D721Med (cell line): Measurements from ENCODE around the gene DUXA.

Experiments used
- DNase-seq: peaks from one replicate; pipeline ENCODE4 v3.0.0; 2011; ENCODE audit warnings: low spot score; ENCODE audit not compliant: insufficient read length
- FAIRE-seq: peaks from 2 replicates; lab custom pipeline; 2011; peaks lifted over from hg19 to GRCh38; lab: Jason Lieb, UNC
- TF ChIP-seq, protein P1 (sequence below): IDR thresholded peaks from 2 replicates; pipeline ENCODE4 v1.5.1; 2012; ENCODE audit warnings: mild to moderate bottlenecking, control low read depth; ENCODE audit not compliant: insufficient read depth; ENCODE audit errors: missing control alignments

The DUXA gene

DNA sequence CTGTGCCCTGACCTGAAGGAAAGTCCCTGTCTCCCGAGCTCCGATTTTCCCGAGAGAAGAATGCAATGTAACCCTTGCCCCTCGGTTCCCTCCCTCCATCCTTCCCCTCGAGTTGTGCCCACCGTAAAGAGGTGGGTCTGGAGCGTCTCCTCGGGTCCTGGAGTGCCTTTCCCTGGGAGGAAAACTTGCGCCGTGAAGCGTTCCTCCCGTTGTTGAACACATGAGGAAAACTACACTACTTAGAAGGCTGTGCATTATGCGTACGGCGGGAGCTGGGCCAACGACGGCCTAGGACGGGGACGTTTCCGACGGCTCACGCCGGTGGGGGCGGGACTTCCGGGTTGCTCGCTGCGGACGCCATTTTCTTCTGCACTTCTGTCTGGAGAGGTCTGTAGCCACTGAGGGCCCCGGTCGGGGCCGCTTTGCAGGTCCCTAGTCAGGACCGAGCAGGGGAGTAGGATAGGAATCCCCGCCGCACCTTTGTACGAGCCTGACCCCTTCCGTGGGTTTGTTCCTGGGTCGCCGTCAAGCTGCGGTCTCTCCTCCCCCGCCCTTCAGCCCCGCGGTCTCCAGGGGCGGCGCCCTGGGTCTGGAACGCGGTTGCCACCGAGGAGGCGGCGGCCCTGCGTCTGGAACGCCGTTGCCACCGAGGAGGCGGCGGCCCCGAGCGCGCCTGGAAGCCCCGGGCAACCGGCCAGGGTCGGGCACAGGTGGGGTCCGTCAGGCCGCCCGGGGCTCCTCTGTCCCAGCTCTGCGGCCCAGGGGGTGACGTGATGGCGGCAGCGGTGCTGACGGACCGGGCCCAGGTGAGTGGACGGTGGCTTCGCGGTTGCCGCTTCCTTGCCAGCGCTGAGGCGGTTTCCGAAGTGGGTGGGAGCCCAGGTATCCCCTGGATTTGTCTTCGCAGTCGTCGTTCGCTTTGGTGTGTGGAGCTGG, 24.1 kb upstream of the DUXA start, which contains the start of gene ZNF264:
Gene ZNF264 (plus strand): TSS at position 360 of the 936 bp plus-strand sequence. CDS start 414 bp downstream, at position 774.
- FAIRE-seq (no peak), DNase-seq (peak; percentile 83)
- TF ChIP-seq, protein P1, sequence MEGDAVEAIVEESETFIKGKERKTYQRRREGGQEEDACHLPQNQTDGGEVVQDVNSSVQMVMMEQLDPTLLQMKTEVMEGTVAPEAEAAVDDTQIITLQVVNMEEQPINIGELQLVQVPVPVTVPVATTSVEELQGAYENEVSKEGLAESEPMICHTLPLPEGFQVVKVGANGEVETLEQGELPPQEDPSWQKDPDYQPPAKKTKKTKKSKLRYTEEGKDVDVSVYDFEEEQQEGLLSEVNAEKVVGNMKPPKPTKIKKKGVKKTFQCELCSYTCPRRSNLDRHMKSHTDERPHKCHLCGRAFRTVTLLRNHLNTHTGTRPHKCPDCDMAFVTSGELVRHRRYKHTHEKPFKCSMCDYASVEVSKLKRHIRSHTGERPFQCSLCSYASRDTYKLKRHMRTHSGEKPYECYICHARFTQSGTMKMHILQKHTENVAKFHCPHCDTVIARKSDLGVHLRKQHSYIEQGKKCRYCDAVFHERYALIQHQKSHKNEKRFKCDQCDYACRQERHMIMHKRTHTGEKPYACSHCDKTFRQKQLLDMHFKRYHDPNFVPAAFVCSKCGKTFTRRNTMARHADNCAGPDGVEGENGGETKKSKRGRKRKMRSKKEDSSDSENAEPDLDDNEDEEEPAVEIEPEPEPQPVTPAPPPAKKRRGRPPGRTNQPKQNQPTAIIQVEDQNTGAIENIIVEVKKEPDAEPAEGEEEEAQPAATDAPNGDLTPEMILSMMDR = no peak

GRCh38 chr19:57190301-57190700, 23.0 kb upstream of the DUXA start:
- TF ChIP-seq, protein P1 = no peak
- DNase-seq (no peak), FAIRE-seq (no peak)

DNA sequence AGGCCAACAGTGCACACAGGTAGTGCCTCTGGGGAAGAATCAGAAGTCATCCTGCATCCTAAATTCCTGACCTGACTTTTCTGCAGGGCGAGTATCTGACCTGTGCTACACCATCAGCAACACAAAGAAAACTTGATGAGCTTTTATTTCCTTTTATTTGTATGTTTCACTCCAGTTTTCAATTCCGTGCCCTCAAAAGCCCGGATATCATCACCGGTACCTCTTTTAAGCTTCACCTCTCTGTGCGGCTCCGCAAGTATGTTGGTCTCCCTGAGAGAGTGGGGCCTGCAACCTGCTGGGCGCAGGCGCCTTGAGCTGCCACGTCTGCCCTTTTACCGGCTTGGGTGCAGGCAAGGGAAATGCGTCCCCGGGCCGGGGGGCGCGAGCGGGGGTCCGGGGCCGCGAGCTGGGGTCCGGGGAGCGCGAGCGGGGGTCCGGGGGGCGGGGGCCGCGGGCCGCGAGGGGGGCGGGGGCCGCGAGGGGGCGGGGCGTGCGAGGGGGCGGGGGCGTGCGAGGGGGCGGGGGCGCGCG, 4.3 kb upstream of the DUXA start:
- FAIRE-seq (no peak), DNase-seq (no peak)

GRCh38 chr19:57165846-57166245, 1.4 kb downstream of the DUXA start:
- DNase-seq (no peak), FAIRE-seq (no peak)
- TF ChIP-seq, protein P1 = no peak

More for the DNA sequence above, 4.3 kb upstream of the DUXA start:
- TF ChIP-seq, protein P1 = no peak

GRCh38 chr19:57161985-57162539, 5.2 kb downstream of the DUXA start:
- no peak for FAIRE-seq
- TF ChIP-seq, protein P1 = no peak

GRCh38 chr19:57152921-57153320, 14.4 kb downstream of the DUXA start:
- TF ChIP-seq, protein P1 = no peak
- FAIRE-seq (no peak), DNase-seq (no peak)

More at GRCh38 chr19:57161985-57162539, 5.2 kb downstream of the DUXA start:
- DNase-seq = no peak
